GM10847 (cell line): Measurements from ENCODE around the gene GPR101.

Experiments used
- POLR2A ChIP-seq: IDR thresholded peaks from 2 replicates; pipeline ENCODE4 v1.6.1; 2011; ENCODE audit not compliant: insufficient read length; ENCODE audit errors: extremely low read depth

The GPR101 gene

GRCh38 chrX:137032841-137033773 is 688 bp downstream of the GPR101 start:
- no peak for TF ChIP-seq POLR2A

GRCh38 chrX:137032341-137032694 is 1.5 kb downstream of the GPR101 start:
- TF ChIP-seq POLR2A = no peak

- TF ChIP-seq POLR2A = no peak
Measured at GRCh38 chrX:137031517-137032340, 2.1 kb downstream of the GPR101 start.

GRCh38 chrX:137031039-137031438 is 2.8 kb downstream of the GPR101 start:
- TF ChIP-seq POLR2A = no peak

GRCh38 chrX:137028699-137029098 is 5.1 kb downstream of the GPR101 start:
- TF ChIP-seq POLR2A = no peak

- no peak for TF ChIP-seq POLR2A
Measured at GRCh38 chrX:137025930-137026329, 7.9 kb downstream of the GPR101 start.

- no peak for TF ChIP-seq POLR2A
Measured at GRCh38 chrX:136999024-136999423, 34.8 kb downstream of the GPR101 start.
